Activated naive CD4-positive, alpha-beta T cell treated with anti-CD3 and anti-CD28 coated beads, Interleukin-2, amount 50 U/mL, for 72 hours (primary cell): ENCODE measurements around the gene ABLIM1. TPM values are rescaled to one million over a fixed set of nuclear protein-coding genes. Genes with fewer than 3 reads are reported as not detected.
A peak's percentile ranks its signal among the peaks of the same experiment; 100 is the strongest.

ENCODE experiments used
- ATAC-seq, 2 donors: fragments of 150-1000 bp; cut with Tn5 transposase; 2 replicates each; pipeline ENCODE4 v1.10.0; 2021; ENCODE audit warnings: mild to moderate bottlenecking in 2 of 2, moderate library complexity in 2 of 2
- DNase-seq, 2 donors: peaks; one replicate each; pipeline ENCODE4 v3.0.0; 2021 to 2022; ENCODE audit warnings: low spot score in 2 of 2
- H3K27ac Mint-ChIP-seq, 2 donors: one replicate each; pipeline ENCODE4 v1.8.0; 2022; ENCODE audit warnings: mild to moderate bottlenecking in 2 of 2, mixed read lengths in 2 of 2
- H3K36me3 Mint-ChIP-seq, 2 donors: one replicate each; pipeline ENCODE4 v1.8.0; 2022; ENCODE audit warnings: mixed read lengths in 2 of 2
- H3K9me3 Mint-ChIP-seq, 2 donors: one replicate each; pipeline ENCODE4 v1.8.0; 2022; ENCODE audit warnings: mixed read lengths in 2 of 2
- total RNA-seq, 2 donors: library from RNA; stranded (reverse); gene quantifications; one replicate each; pipeline ENCODE4 v1.2.3, GENCODE V29; 2022

ABLIM1 gene
- total RNA-seq, 2 donors from 2014 or later, result 155 to 190 TPM

- ATAC-seq (no peak), DNase-seq (no peak)
- Mint-ChIP-seq H3K36me3 (peaks cover 5 to 10% of the 10 kb centered on the region in 2 donors), H3K27ac (peak overlapping the region; percentile 96 to 100), H3K9me3 (peaks cover 0 to 5% of the 10 kb centered on the region in 2 donors)
These were observed 118.5 kb downstream of the ABLIM1 start for GRCh38 chr10:114539623-114540022.

- ATAC-seq, result peak; percentile 24 to 27
- DNase-seq, result peak; percentile 44 to 71
- H3K9me3 Mint-ChIP-seq, result peaks cover 0 to under 1% of the 10 kb centered on the region in 2 donors
- H3K27ac Mint-ChIP-seq, result peak overlapping the region; percentile 72 to 100
- H3K36me3 Mint-ChIP-seq, result peaks cover under 1 to 5% of the 10 kb centered on the region in 2 donors
These were observed 119.7 kb downstream of the ABLIM1 start for GRCh38 chr10:114538181-114538906.

- H3K27ac Mint-ChIP-seq, result peak overlapping the region in 1 of 2 donors; percentile 100
- ATAC-seq (no peak), DNase-seq (no peak)
- H3K36me3 Mint-ChIP-seq, result peaks cover 0 to 5% of the 10 kb centered on the region in 2 donors
- no peaks in the 10 kb centered on the region for H3K9me3 Mint-ChIP-seq
These were observed 120.3 kb downstream of the ABLIM1 start for GRCh38 chr10:114537736-114538135.

- Mint-ChIP-seq H3K27ac (peak overlapping the region in 1 of 2 donors; percentile 36), H3K9me3 (no peaks in the 10 kb centered on the region), H3K36me3 (peaks cover 0 to 5% of the 10 kb centered on the region in 2 donors)
- ATAC-seq (no peak), DNase-seq (no peak)
These were observed 123.5 kb downstream of the ABLIM1 start for GRCh38 chr10:114534571-114534981.

DNA sequence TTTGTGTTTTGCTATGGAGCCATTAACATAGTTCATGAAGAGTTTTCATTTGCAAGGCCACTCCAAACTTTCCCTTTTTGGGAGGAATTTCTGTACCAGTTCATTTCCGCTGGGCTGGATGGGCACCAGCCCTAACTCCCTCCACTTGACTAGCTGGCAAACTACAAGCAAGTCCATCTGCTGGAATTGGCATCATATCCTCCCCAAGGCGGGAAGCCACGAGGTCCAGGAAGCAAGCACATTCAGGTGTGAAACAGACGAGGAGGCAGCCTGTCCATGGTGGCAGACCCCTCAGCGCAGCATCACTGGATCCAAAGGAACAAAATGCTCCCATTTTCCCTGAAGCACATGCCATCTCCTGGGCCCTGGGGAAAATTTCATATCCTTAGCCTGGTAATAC, 125.8 kb downstream of the ABLIM1 start:
- H3K27ac Mint-ChIP-seq, result no peak overlapping the region
- DNase-seq, result no peak
- no peaks in the 10 kb centered on the region for H3K9me3 Mint-ChIP-seq
- no peak for ATAC-seq
- peaks cover 0 to 5% of the 10 kb centered on the region in 2 donors for H3K36me3 Mint-ChIP-seq

- peak overlapping the region; percentile 99 to 100 for H3K27ac Mint-ChIP-seq
- ATAC-seq, result peak; percentile 90 to 96
- H3K9me3 Mint-ChIP-seq, result no peaks in the 10 kb centered on the region
These were observed 131.4 kb downstream of the ABLIM1 start for GRCh38 chr10:114526504-114527238.

GRCh38 chr10:114526126-114526503, 132.0 kb downstream of the ABLIM1 start:
- H3K27ac Mint-ChIP-seq, result peak overlapping the region; percentile 99 to 100
- peaks cover 26 to 30% of the 10 kb centered on the region in 2 donors for H3K36me3 Mint-ChIP-seq
- ATAC-seq (peak; percentile 19 to 53), DNase-seq (no peak)
- H3K9me3 Mint-ChIP-seq, result no peaks in the 10 kb centered on the region

More at GRCh38 chr10:114526504-114527238, 131.4 kb downstream of the ABLIM1 start:
- H3K36me3 Mint-ChIP-seq, result peaks cover 26 to 30% of the 10 kb centered on the region in 2 donors
- DNase-seq, result peak; percentile 84 to 85

GRCh38 chr10:114525368-114525949, 132.6 kb downstream of the ABLIM1 start:
- H3K27ac Mint-ChIP-seq, result peak overlapping the region; percentile 99 to 100
- peaks cover 26 to 31% of the 10 kb centered on the region in 2 donors for H3K36me3 Mint-ChIP-seq
- no peaks in the 10 kb centered on the region for H3K9me3 Mint-ChIP-seq
- peak in 1 of 2 donors; percentile 1 for ATAC-seq
- no peak for DNase-seq

DNA sequence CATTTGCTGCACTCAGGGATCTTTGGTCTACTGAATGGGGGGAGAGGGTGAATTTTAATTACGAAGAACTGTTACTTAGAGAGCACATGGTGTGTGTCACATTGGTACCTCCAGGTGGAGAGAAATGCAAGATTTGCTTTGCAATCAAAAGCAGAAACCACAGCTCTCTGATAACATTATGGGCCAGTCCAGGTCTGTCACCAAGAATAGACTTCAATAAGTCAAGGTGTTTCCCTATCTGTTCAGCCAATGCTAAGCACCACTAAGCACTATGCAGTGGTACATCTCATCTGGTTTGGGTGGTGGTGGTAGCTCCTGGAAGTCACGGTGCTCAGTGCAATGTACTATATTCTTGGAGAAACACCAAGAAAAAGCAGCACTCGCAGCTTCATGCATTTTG, 134.2 kb downstream of the ABLIM1 start:
- Mint-ChIP-seq H3K9me3 (no peaks in the 10 kb centered on the region), H3K27ac (peak overlapping the region; percentile 69 to 100), H3K36me3 (peaks cover 26 to 35% of the 10 kb centered on the region in 2 donors)
- no peak for DNase-seq
- peak; percentile 3 to 13 for ATAC-seq

- Mint-ChIP-seq H3K36me3 (peaks cover 22 to 29% of the 10 kb centered on the region in 2 donors), H3K27ac (peak overlapping the region in 1 of 2 donors; percentile 100), H3K9me3 (no peaks in the 10 kb centered on the region)
- ATAC-seq (no peak), DNase-seq (no peak)
These were observed 136.8 kb downstream of the ABLIM1 start for GRCh38 chr10:114521255-114521654.

DNA sequence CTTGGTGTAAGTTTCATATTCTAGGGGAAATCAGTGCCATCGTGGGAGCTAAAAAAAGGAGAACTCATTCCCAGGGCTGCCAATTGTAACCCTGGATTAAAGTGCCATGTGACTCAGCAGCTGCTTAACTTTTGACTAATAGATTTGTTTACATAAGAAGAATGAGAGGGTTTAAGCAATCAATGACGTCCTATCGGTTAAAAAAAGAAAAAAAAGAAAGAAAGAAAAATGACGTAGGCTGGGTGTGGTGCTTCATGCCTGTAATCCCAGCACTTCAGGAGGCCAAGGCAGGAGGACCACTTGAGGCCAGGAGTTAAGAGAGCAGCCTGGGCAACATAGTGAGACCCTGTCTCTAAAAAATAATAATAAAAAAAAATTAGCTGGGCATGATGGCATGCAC, 137.6 kb downstream of the ABLIM1 start:
- Mint-ChIP-seq H3K27ac (peak overlapping the region; percentile 15 to 100), H3K36me3 (peaks cover 20 to 25% of the 10 kb centered on the region in 2 donors), H3K9me3 (no peaks in the 10 kb centered on the region)
- peak; percentile 14 to 30 for ATAC-seq
- DNase-seq, result no peak

DNA sequence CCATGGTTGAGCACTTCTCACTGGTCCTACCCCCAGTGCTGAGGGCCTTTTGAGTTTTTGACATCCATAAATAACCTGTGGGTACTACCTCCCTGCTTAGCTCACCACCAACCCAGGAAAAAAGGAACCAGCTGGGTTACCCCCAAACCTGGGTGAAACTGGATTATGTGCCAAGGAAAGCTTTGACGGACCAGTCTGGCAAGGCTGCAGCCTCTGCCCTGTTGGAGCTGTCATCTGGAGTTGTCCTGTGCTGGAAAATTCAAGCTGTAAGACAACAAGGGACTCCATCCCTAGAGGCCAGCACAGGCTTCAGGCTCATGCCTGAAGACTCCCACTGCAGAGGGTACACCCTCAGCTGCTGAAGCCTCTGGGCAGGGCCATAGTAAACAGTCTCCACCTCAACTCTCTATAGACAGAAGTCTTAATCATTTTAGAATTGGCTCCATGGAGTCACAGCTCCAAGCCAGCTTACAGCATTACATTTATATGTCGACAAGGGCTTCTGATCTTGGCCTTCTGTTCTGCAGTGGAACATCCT, 138.2 kb downstream of the ABLIM1 start:
- Mint-ChIP-seq H3K36me3 (peaks cover 19 to 20% of the 10 kb centered on the region in 2 donors), H3K27ac (peak overlapping the region; percentile 89 to 100)
- ATAC-seq, result peak; percentile 26 to 30

DNA sequence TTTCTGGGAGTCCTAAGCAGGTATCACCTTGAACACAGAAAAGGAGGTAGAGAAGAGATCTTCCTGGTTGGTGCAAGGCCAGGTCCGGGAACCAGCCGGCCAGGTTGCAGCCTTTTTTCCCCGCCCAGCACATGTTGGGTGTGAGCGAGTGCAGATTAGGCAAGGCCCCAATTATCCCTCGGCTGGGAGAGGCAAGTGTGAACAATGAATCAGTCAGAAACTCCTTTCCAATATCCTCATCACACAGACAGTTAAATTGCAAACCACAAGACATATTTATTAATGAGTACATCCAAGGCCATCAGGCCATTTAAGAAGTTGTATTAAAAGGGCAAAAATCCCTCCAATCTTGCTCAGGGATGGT, 138.8 kb downstream of the ABLIM1 start:
- H3K9me3 Mint-ChIP-seq, result no peaks in the 10 kb centered on the region
- DNase-seq, result no peak
- peak in 1 of 2 donors; percentile 36 for ATAC-seq
- peaks cover 15% of the 10 kb centered on the region in 2 donors for H3K36me3 Mint-ChIP-seq
- H3K27ac Mint-ChIP-seq, result peak overlapping the region; percentile 89 to 100

More for the DNA sequence above, 138.2 kb downstream of the ABLIM1 start:
- DNase-seq, result no peak
- no peaks in the 10 kb centered on the region for H3K9me3 Mint-ChIP-seq

DNA sequence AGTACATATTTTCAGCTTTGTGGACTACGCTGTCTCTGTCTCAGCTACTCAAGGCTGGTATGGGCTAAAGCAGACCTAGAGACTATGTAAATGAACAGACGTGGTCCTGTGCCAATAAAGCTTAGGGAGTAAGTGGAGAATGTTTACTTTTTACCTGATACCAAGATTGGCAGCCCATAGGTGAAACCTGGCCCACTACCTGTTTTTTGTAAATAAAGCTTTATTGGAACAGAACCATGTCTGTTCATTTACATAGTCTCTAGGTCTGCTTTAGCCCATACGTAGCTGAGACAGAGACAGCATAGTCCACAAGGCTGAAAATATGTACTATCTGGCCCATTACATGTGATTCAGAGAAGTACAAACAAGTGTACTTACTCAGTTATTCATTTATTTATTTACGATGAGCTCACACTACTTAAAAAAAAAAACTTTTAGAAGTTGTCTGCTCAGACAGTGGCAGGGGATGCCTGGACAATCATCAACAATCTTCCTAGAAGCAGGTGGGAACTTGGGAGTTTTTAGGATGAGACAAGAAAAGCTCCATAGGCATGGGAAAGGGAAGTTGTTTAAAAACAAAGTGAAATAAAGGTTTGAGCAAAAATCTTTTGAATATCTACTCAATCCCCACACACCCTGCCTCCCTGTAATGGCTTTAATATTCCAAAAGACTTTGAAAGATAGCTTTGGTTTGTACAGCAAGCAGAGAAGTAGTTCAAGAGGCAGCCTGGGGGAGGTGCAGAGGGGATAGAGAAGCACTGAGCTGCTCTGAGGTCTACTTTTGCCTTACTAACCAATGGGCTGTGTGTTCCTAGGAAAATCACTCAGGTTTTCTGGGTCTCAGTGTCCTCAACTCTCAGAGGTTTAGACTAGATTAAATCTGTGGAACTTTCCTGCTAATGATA, 139.4 kb downstream of the ABLIM1 start:
- DNase-seq (no peak), ATAC-seq (no peak)
- no peaks in the 10 kb centered on the region for H3K9me3 Mint-ChIP-seq
- H3K27ac Mint-ChIP-seq, result peak overlapping the region; percentile 89 to 100
- H3K36me3 Mint-ChIP-seq, result peaks cover 9% of the 10 kb centered on the region in 2 donors

DNA sequence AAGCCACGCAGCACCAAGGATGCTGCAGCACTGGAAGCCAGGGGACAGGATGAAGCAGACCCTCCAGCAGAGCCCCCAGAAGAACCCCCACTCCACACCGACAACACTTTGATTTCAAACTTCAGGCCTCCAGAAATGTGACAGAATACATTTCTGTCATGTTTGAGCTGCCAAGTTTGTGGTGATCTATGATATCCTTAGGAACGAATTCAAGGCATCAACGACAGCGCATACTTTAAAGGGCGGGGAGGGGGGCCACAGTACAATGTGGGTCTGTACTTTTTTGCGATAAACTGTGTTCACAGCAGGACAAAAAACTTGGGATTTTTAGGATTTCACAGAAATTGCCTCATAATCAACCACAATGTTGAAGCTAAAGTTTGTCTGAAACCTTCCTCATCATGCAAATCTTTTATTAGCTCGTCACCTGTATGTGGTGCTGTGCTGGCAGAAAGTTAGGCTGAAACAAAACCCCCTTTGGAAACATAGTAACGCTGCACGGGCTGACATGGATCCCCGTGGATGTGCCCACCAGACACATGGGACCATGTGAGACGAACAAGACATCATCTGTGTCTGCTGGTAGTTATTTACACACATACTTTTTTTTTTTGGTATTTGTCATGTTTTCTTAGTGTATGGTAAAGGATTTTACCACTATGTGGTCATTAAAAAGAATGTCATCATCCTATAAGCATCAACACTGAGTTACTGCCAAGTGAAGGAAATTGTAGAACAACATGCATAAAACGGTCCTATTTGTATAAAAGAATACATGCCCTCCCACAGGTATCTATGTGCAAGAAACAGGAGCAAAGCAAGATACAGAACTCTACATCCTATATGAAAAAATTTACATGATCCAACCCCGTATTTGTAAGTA, 140.5 kb downstream of the ABLIM1 start:
- Mint-ChIP-seq H3K27ac (peak overlapping the region; percentile 53 to 100), H3K36me3 (peaks cover 6 to 8% of the 10 kb centered on the region in 2 donors), H3K9me3 (no peaks in the 10 kb centered on the region)
- peak in 1 of 2 donors; percentile 18 for ATAC-seq
- no peak for DNase-seq
